Calu3 (cell line): ENCODE measurements around the gene UNC80. TPM values are rescaled to one million over a fixed set of nuclear protein-coding genes. Genes with fewer than 3 reads are reported as not detected.
A peak's percentile ranks its signal among the peaks of the same experiment; 100 is the strongest.

ENCODE experiments used
- BruUV-seq: library from RNA; stranded (reverse); fragments of 400-500 nt; replicated peaks from 2 replicates; lab custom pipeline; 2021; lab: Mats Ljungman, UMichigan
- CTCF ChIA-PET: fragments of 300-600 bp; sonication (Branson Sonifier 250); formaldehyde crosslinking; loops from one replicate; lab custom pipeline; 2022; ENCODE audit warnings: antibody characterized with exemption; lab: Charles Lee
- DNase-seq: peaks from one replicate; pipeline ENCODE4 v3.0.0; 2022
- H3K27ac Mint-ChIP-seq: one replicate; pipeline ENCODE4 v1.8.0; 2022; ENCODE audit warnings: mixed read lengths; ENCODE audit not compliant: unreplicated experiment
- H3K27me3 Mint-ChIP-seq: one replicate; pipeline ENCODE4 v1.8.0; 2022; ENCODE audit warnings: mixed read lengths; ENCODE audit not compliant: unreplicated experiment
- H3K36me3 Mint-ChIP-seq: one replicate; pipeline ENCODE4 v1.8.0; 2022; ENCODE audit warnings: mild to moderate bottlenecking, moderate library complexity, mixed read lengths; ENCODE audit not compliant: insufficient read depth, unreplicated experiment
- H3K4me1 Mint-ChIP-seq: one replicate; pipeline ENCODE4 v1.8.0; 2022; ENCODE audit warnings: mild to moderate bottlenecking, low read depth, mixed read lengths; ENCODE audit not compliant: unreplicated experiment
- H3K4me3 Mint-ChIP-seq: one replicate; pipeline ENCODE4 v1.8.0; 2022; ENCODE audit warnings: mild to moderate bottlenecking, low read depth, moderate library complexity, mixed read lengths; ENCODE audit not compliant: unreplicated experiment
- H3K9me3 Mint-ChIP-seq: one replicate; pipeline ENCODE4 v1.8.0; 2022; ENCODE audit warnings: low read depth, mixed read lengths; ENCODE audit not compliant: unreplicated experiment
- CTCF ChIP-seq: fragments of 200-600 bp; IDR thresholded peaks from one replicate; pipeline ENCODE4 v1.8.0; 2022; ENCODE audit warnings: antibody characterized with exemption; ENCODE audit not compliant: unreplicated experiment
- intact Hi-C: fragments of 100-400 bp; cut with micrococcal nuclease; formaldehyde crosslinking; loops from one replicate; pipeline ENCODE4 v1.10.0; 2022; ENCODE audit not compliant: unreplicated experiment
- total RNA-seq: library from RNA; stranded (reverse); gene quantifications from 2 replicates; pipeline ENCODE4 v1.2.3, GENCODE V29; 2022

Gene UNC80
- total RNA-seq, 1 experiment from 2014 or later, result not detected

GRCh38 chr2:209974576-209974975 is 202.9 kb downstream of the UNC80 start:
- TF ChIP-seq CTCF, result no peak
- no peaks in the 10 kb centered on the region for H3K4me1 Mint-ChIP-seq
- CTCF ChIA-PET, result no interaction called here
- H3K36me3 Mint-ChIP-seq, result no peaks in the 10 kb centered on the region
- no peaks in the 10 kb centered on the region for H3K9me3 Mint-ChIP-seq
- no peak for DNase-seq
- H3K27ac Mint-ChIP-seq, result no peak overlapping the region
- no peaks in the 10 kb centered on the region for H3K27me3 Mint-ChIP-seq
- intact Hi-C loops, result no loop called here
- no peak overlapping the region for H3K4me3 Mint-ChIP-seq
- BruUV-seq, result no TSS peak

GRCh38 chr2:209976698-209977385 is 205.2 kb downstream of the UNC80 start:
- no peaks in the 10 kb centered on the region for H3K9me3 Mint-ChIP-seq
- no peak for DNase-seq
- no peaks in the 10 kb centered on the region for H3K27me3 Mint-ChIP-seq
- no peak for TF ChIP-seq CTCF
- peaks cover 13% of the 10 kb centered on the region for H3K4me1 Mint-ChIP-seq
- CTCF ChIA-PET, result interaction anchor here (1.9 kb wide), 1 partner anchor 222 kb away, joined by 5 read pairs; no protein-coding TSS in a partner anchor
- H3K36me3 Mint-ChIP-seq, result no peaks in the 10 kb centered on the region
- intact Hi-C loops, result loop anchor here (1.0 to 2.0 kb wide), 4 partner anchors 96 to 422 kb away; no protein-coding TSS in a partner anchor
- H3K4me3 Mint-ChIP-seq, result no peak overlapping the region
- BruUV-seq, result no TSS peak
- H3K27ac Mint-ChIP-seq, result no peak overlapping the region

- intact Hi-C loops, result loop anchor here (1.0 to 2.0 kb wide), 4 partner anchors 95 to 421 kb away; no protein-coding TSS in a partner anchor
- Mint-ChIP-seq H3K27ac (no peak overlapping the region), H3K36me3 (no peaks in the 10 kb centered on the region), H3K4me1 (peaks cover 13% of the 10 kb centered on the region), H3K27me3 (no peaks in the 10 kb centered on the region), H3K9me3 (no peaks in the 10 kb centered on the region), H3K4me3 (no peak overlapping the region)
- no TSS peak for BruUV-seq
- peak; percentile 64 for TF ChIP-seq CTCF
- no peak for DNase-seq
- CTCF ChIA-PET, result interaction anchor here (0.8 to 1.9 kb wide), 3 partner anchors 219 to 422 kb away, joined by 3 to 5 read pairs (median 3); no protein-coding TSS in a partner anchor
Measured at GRCh38 chr2:209977386-209978239, 206.0 kb downstream of the UNC80 start.

GRCh38 chr2:209984291-209984690 is 212.7 kb downstream of the UNC80 start:
- no peak overlapping the region for H3K4me3 Mint-ChIP-seq
- no peak for TF ChIP-seq CTCF
- no peaks in the 10 kb centered on the region for H3K36me3 Mint-ChIP-seq
- H3K9me3 Mint-ChIP-seq, result no peaks in the 10 kb centered on the region
- H3K27ac Mint-ChIP-seq, result no peak overlapping the region
- DNase-seq, result no peak
- H3K4me1 Mint-ChIP-seq, result peaks cover 13% of the 10 kb centered on the region
- BruUV-seq, result no TSS peak
- intact Hi-C loops, result no loop called here
- CTCF ChIA-PET, result no interaction called here
- H3K27me3 Mint-ChIP-seq, result no peaks in the 10 kb centered on the region
